Measurements from ENCODE around the gene NAV3.
"Not testable (repeated sequence)": the region's sequence is repeated elsewhere in the genome, so short reads cannot be mapped to it uniquely, and the experiment has no call there.

The NAV3 gene

GRCh38 chr12:78208092-78208491 lies 377.4 kb downstream of the NAV3 start:
- DNase-seq: no peak

DNA sequence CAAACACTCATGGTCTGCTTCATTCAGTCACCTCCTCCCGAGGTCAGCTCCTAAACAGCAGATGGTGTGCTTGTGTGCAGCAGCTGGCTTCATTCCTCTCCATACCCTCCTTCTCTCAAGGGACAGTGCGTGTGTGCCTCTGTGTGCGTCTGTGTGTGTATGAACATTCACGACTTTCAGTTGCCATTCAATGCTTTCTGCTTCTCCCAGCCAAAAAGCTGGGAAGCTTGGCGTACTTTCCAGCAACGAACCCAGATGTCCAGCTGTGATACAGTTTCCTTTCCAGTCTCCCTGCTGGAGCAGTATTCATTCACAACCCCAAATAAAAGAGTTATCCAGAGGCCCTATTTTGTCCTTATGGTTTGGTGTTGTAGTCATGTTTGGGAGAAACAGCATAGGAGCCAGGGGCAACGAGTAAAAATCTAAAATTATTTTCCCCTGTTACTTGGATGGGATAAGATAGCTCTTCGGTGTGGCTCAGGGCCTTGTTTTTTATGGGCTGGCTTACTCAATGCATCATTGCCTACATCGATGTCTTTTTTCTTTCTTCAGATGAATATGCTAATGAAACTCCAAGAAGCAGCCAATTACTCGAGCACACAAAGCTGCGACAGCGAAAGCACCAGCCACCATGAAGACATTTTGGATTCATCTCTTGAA lies 379.3 kb downstream of the NAV3 start:
- peak; percentile 72 for DNase-seq

DNA sequence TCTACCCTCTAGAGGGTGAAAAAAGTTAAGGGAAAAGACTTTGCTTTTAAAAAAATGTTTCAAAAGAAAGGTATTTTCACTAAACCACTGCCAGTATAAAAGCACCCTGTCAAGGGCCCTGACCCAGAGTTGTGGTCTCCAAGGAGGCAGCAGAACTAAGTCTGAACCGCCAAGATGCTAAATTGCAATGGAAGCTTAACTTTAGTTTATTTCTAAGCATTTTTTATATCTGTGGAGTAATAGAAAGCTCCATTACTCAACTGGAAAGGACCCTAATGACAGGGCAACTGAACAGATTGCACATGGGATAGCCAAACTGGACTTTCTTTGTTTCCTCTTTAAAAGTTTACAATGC lies 379.8 kb downstream of the NAV3 start:
- DNase-seq: no peak

DNA sequence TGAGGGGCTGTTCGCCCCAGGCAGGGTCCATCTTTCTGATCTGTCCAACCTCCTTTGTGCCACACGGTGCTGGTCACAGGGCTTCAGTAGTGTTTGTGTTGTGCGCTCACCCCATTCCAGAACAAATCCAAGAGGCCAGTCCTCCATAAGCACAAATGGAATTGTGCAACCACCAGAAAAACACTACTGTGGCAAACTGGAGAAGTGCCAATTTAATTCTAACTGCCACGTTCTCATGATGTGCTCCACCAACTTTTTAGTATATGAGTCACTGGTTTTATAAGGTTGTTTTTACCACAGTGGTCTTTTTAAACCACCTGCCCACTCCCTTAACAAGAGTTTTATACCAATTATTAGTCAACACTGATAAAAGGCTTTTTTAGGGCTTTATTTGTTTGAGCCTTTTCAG lies 380.2 kb downstream of the NAV3 start:
- DNase-seq: peak; percentile 55

- DNase-seq: no peak
Observed at GRCh38 chr12:78220811-78221210, 390.1 kb downstream of the NAV3 start.

GRCh38 chr12:78224154-78224553 lies 393.5 kb downstream of the NAV3 start:
- DNase-seq: no peak

DNA sequence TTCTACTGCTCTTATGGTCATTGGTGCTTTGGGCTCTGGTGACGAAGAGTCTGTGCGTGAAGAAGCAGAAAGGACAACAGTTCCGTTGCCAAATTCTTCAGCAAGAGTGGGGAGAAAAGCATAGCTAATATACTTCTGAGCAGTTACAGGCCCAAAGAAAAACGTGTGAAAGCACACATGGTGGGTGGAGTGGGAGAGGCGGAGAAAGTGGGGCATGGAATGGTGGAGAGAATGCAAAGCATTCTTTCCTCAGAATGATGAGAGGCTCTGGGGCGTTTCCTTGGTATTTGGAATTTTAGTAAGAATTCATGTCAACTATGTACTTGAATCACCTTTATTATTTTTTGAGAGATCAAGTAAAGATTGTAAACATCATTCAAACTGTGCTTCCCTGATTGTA lies 396.1 kb downstream of the NAV3 start:
- DNase-seq: no peak

DNA sequence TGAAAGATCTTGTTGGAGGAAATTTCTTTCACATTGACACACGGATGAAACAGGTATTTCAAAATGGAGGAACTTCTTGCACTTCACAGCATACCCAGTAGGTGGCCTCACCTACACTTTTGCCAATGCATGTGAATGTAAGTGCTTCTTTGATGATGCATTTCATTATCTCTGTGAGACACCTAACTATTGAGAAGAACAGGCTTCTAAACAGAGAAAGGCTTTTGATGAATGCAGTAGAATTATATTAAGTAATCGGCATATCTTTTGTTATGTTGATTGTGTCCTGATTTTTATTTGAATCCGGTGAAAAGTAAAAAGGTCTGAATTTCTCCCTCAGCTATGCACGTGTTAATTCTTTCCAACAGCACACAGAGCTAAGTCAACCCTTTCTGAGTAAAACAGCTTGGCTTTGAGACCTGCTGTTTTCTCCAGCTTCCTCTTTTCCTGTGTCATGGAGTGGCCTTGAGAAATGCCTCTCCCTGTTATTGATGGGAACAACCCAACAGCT lies 399.0 kb downstream of the NAV3 start:
- DNase-seq: no peak

DNA sequence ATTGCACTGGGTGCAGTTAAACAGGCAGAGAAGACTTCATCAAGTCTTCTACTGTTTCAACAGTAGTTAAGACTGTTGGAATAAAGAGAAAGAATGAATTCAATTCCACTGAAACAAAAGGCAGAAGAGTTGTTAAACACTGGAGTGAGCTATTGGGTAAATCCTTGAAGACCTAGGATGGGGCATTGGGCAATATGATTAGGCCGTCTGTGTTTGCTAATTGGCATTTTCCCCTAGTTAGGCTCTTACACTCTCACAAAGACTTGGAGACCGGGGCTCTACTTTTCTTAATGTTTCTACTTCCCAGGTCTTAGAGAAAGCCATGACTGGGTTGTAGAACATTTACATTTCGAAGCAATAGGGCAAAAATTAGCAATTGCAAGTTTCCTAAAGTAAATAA lies 402.1 kb downstream of the NAV3 start:
- no peak for DNase-seq

DNA sequence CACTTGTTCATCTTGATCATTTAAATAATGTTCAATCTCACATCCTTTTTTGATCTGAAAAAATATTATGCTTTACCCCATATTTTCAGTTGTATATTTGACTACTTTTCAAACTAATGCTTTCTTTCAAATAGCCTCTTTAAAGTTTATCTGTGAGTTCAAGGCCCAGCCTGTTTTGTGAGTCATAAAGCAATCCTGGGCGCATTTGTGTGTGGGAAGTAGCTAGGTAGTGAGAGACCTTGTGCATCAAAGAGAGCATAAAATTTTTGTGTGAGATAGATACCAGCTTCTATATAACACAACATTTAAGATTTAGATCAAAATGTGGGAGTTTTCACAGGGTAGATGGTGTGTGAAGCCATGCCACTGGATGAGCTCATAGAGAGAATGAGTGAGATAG lies 405.6 kb downstream of the NAV3 start:
- DNase-seq: no peak

DNA sequence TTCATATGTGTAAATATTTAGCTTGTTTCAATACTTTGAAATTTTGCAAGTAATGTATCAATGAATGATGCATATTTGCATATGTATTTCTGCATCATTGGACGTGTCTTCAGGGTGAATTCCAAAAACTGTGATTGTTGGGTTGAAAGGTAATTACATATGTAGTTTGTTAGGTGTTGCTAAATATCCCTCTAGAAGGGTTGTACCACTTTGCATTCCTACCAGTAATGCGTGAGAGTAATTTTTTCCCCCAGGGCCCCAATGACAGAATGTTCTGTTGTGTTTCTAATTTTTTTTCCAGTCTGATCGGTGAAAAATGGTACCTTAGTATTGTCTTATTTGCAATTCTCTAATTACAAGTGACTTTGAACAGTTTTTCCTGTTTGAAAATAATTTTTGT lies 408.9 kb downstream of the NAV3 start:
- DNase-seq: no peak

GRCh38 chr12:78240827-78241226 lies 410.1 kb downstream of the NAV3 start:
- DNase-seq: no peak

DNA sequence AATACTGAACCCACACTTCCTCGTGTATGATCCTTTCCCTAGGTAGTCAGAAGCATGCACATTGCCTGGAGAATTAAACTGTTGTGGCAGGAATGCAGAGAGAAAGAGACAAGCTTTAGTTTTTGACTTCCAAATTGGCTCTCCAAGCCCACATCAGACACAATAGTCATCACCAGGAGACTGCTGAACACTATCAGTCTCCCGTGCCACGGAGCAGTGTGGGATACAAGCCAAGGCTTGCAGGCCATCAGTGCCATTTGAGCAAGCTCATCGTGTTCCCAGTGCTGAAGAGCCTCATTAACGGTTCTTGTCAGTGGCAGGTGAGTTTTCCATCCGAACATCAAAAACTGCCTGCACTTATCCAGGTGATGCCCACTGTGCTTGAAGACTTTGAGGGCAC lies 410.8 kb downstream of the NAV3 start:
- DNase-seq: peak; percentile 79

- DNase-seq: no peak
Observed at GRCh38 chr12:78244916-78245507, 414.3 kb downstream of the NAV3 start.

GRCh38 chr12:78248321-78248720 lies 417.6 kb downstream of the NAV3 start:
- no peak for DNase-seq

DNA sequence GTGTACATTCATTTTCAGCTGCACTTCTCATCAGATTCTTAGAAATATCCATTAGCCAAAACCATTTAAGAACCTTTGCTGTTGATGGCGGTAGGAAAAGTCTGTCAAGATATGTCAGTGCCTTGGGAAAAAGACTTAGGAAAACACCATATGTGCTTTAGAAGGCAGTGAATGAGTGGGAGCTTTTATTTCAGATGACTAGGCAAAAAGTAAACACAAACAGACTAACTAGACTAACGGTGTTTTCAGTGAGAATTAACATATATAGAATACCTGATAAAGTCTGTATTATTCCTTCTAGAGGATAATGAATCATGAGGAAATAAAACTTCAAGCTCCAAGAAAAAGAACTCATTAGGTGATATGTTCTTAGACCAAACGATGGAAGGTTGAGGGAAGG lies 418.9 kb downstream of the NAV3 start:
- no peak for DNase-seq

DNA sequence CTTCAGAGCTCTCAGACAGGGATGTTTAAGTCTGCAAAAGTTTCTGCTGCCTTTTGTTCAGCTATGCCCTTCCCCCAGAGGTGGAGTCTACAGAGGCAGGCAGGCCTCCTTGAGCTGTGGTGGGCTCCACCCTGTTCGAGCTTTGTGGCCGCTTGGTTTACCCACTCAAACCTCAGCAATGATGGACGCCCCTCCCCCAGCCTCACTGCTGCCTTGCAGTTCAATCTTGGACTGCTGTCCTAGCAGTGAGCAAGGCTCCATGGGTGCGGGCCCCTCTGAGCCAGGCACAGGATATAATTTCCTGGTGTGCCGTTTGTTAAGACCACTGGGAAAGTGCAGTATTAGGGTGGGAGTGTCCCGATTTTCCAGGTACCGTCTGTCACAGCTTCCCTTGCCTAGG lies 427.0 kb downstream of the NAV3 start:
- not testable (repeated sequence) for DNase-seq

GRCh38 chr12:78260976-78261375 lies 430.3 kb downstream of the NAV3 start:
- DNase-seq: no peak

- no peak for DNase-seq
Observed at GRCh38 chr12:78261901-78262300, 431.2 kb downstream of the NAV3 start.

Data from DMS79 (cell line).